ENCODE results near the gene C16orf74.

C16orf74 gene

GRCh38 chr16:85736921-85737320 is 14.0 kb downstream of the C16orf74 start:
- H3K27ac ChIP-seq (ENCODE audit: low read length), result no peak overlapping the region
- DNase-seq, result no peak
- H3K4me2 ChIP-seq (ENCODE audit: low read depth, low read length), result no peak overlapping the region
- H3K9me3 ChIP-seq (replicated peaks; ENCODE audit: insufficient read depth, low read length), result no peaks in the 10 kb centered on the region
- H3F3A ChIP-seq (ENCODE audit: insufficient read depth, low read length), result no peaks in the 10 kb centered on the region
- no peaks in the 10 kb centered on the region for H4K20me1 ChIP-seq (ENCODE audit: insufficient read depth, low read length)
- no peaks in the 10 kb centered on the region for H3K4me1 ChIP-seq (ENCODE audit: low read length)
- no peaks in the 10 kb centered on the region for H3K79me2 ChIP-seq (ENCODE audit: low read length)
- no peak overlapping the region for H2AFZ ChIP-seq (ENCODE audit: low read length)
- no peak overlapping the region for H3K9ac ChIP-seq (ENCODE audit: low read length)
- no peaks in the 10 kb centered on the region for H3K9me2 ChIP-seq (replicated peaks; ENCODE audit: insufficient read depth, low read length)
- no peak for TF ChIP-seq EZH2 (optimal IDR thresholded peaks at IDR 0.05; ENCODE audit: low read depth, low read length)
- no peak for TF ChIP-seq EZH2phosphoT487 (IDR thresholded peaks at IDR 0.05; ENCODE audit: low read length)
- TF ChIP-seq CTCF (IDR thresholded peaks at IDR 0.05; ENCODE audit: low read length), result no peak
- H3K27me3 ChIP-seq (replicated peaks; ENCODE audit: insufficient read depth, low read length), result no peaks in the 10 kb centered on the region
- H3K4me3 ChIP-seq (ENCODE audit: low read length), result no peak overlapping the region
- no peaks in the 10 kb centered on the region for H3K36me3 ChIP-seq (replicated peaks; ENCODE audit: insufficient read depth, low read length)

GRCh38 chr16:85735946-85736345 is 14.9 kb downstream of the C16orf74 start:
- Histone ChIP-seq H3K27me3 (replicated peaks; ENCODE audit: insufficient read depth, low read length) (no peaks in the 10 kb centered on the region), H3K4me3 (ENCODE audit: low read length) (no peak overlapping the region), H3K4me2 (ENCODE audit: low read depth, low read length) (no peak overlapping the region), H4K20me1 (ENCODE audit: insufficient read depth, low read length) (no peaks in the 10 kb centered on the region), H3K36me3 (replicated peaks; ENCODE audit: insufficient read depth, low read length) (no peaks in the 10 kb centered on the region), H3K79me2 (ENCODE audit: low read length) (no peaks in the 10 kb centered on the region), H2AFZ (ENCODE audit: low read length) (no peak overlapping the region), H3K9me2 (replicated peaks; ENCODE audit: insufficient read depth, low read length) (no peaks in the 10 kb centered on the region), H3K9me3 (replicated peaks; ENCODE audit: insufficient read depth, low read length) (no peaks in the 10 kb centered on the region), H3K4me1 (ENCODE audit: low read length) (no peaks in the 10 kb centered on the region), H3F3A (ENCODE audit: insufficient read depth, low read length) (no peaks in the 10 kb centered on the region), H3K9ac (ENCODE audit: low read length) (no peak overlapping the region), H3K27ac (ENCODE audit: low read length) (no peak overlapping the region)
- TF ChIP-seq CTCF (IDR thresholded peaks at IDR 0.05; ENCODE audit: low read length), result no peak
- no peak for TF ChIP-seq EZH2phosphoT487 (IDR thresholded peaks at IDR 0.05; ENCODE audit: low read length)
- TF ChIP-seq EZH2 (optimal IDR thresholded peaks at IDR 0.05; ENCODE audit: low read depth, low read length), result no peak
- no peak for DNase-seq

- Histone ChIP-seq H3K4me1 (ENCODE audit: low read length) (no peaks in the 10 kb centered on the region), H3F3A (ENCODE audit: insufficient read depth, low read length) (no peaks in the 10 kb centered on the region), H3K27ac (ENCODE audit: low read length) (no peak overlapping the region), H3K9ac (ENCODE audit: low read length) (no peak overlapping the region), H4K20me1 (ENCODE audit: insufficient read depth, low read length) (no peaks in the 10 kb centered on the region), H2AFZ (ENCODE audit: low read length) (no peak overlapping the region), H3K4me2 (ENCODE audit: low read depth, low read length) (no peak overlapping the region), H3K36me3 (replicated peaks; ENCODE audit: insufficient read depth, low read length) (no peaks in the 10 kb centered on the region), H3K9me3 (replicated peaks; ENCODE audit: insufficient read depth, low read length) (no peaks in the 10 kb centered on the region), H3K79me2 (ENCODE audit: low read length) (no peaks in the 10 kb centered on the region), H3K27me3 (replicated peaks; ENCODE audit: insufficient read depth, low read length) (no peaks in the 10 kb centered on the region), H3K9me2 (replicated peaks; ENCODE audit: insufficient read depth, low read length) (no peaks in the 10 kb centered on the region), H3K4me3 (ENCODE audit: low read length) (no peak overlapping the region)
- no peak for DNase-seq
- TF ChIP-seq CTCF (IDR thresholded peaks at IDR 0.05; ENCODE audit: low read length), result no peak
- TF ChIP-seq EZH2phosphoT487 (IDR thresholded peaks at IDR 0.05; ENCODE audit: low read length), result no peak
- no peak for TF ChIP-seq EZH2 (optimal IDR thresholded peaks at IDR 0.05; ENCODE audit: low read depth, low read length)
These were observed 15.7 kb downstream of the C16orf74 start for GRCh38 chr16:85735225-85735635.
